Activated T-cell treated with anti-CD3 and anti-CD28 coated beads, Interleukin-2, amount 50 U/mL, for 1 hour (primary cell): ENCODE data around the gene RPAP3.
"Not testable (repeated sequence)": the region's sequence is repeated elsewhere in the genome, so short reads cannot be mapped to it uniquely, and the experiment has no call there.

ENCODE experiments used
- DNase-seq: peaks from one replicate; pipeline ENCODE4 v3.0.0-alpha.2; 2020

The RPAP3 gene

GRCh38 chr12:47652521-47653234 is 53.2 kb downstream of the RPAP3 start:
- no peak for DNase-seq

GRCh38 chr12:47651368-47652254 is 54.2 kb downstream of the RPAP3 start:
- peak; percentile 34 for DNase-seq

- DNase-seq: no peak
Measured at GRCh38 chr12:47650469-47650868, 55.4 kb downstream of the RPAP3 start.

- no peak for DNase-seq
Measured at GRCh38 chr12:47649381-47649780, 56.4 kb downstream of the RPAP3 start.

DNA sequence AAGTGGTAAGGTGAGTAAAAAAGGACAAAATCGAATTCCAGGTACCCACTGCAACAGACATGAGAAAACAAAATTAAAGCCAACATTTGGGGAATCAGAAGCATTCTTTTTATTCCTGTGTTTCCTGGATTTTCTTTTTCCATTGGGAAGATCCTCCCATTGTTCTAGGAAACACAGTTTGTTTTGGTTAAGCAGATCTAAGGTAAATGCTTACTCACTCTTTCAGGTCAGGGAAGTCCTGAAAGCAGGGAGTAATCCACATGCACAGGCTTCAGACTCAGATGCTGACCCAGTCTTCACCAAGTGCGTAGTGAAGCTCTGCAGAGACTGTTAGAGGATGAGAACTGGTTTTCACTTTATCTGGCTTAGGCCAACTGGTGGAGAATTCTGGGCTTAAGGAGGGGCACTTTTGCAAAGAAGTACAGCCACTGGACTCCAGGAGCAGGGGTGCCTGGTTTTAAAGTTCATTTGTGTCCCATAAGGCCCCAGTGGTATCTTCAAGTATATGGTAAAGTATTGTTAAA is 57.7 kb downstream of the RPAP3 start:
- no peak for DNase-seq

DNA sequence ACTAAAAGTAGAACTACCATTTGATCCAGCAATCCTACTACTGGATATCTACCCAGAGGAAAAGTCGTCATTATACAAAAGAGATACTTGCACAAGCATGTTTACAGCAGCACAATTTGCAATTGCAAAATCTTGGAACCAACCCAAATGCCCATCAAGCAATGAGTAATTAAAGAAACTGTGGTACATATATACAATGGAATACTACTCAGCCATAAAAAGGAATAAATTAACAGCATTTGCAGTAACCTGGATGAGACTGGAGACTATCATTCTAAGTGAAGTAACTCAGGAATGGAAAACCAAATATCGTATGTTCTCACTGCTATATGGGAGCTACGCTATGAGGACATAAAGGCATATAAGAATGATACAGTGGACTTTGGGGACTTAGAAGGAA is 63.5 kb downstream of the RPAP3 start:
- DNase-seq: not testable (repeated sequence)

DNA sequence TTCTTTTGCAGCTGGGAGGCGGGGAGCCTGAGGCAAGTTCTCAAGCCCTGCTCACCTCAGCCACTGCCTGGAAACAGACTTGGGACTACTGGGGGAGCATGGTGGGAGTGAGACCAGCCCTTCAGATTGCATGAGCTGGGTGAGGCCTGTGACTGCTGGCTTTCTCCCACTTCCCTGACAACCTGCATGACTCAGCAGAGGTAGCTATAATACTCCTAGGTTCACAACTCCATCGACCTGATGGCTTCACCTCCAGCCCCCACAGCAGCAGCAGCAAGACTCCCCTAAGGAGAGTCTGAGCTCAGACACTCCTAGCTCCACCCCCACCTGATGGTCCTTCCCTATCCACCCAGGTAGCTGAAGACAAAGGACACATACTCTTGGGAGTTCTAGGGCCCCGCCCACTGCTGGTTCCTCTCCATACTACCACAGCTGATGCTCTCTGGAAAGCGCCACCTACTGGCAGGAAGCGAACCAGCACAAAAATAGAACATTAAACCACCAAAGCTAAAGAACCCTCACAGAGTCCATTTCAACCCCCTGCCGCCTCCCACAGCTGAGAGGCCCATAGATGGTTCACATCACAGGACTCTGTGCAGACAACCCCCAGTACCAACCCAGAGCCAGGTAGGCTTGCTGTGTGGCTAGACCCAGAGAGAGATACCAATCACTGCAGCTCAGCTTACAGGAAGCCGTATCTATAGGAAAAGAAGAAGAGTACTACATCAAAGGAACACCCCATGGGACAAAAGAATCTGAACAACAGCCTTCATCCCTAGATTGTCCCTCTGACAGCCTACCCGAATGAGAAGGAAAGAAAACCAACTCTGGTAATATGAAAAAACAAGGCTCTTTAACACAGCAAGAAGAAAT is 68.7 kb downstream of the RPAP3 start:
- DNase-seq: peak; percentile 21

DNA sequence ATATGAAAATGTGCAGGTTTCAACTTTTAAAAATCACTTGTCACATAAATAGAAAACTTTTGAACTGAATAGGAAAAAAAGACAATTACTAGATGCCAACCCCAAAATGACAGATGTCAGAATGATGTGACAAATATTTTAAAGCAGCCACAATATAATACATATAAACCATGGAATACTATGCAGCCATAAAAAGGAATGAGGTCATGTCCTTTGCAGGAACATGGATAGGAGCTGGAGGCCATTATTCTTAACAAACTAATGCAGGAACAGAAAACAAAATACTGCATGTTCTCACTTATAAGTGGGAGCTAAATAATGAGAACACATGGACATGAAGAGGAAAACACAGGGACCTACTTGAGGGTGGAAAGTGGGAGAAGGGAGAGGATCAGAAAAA is 70.1 kb downstream of the RPAP3 start:
- DNase-seq: not testable (repeated sequence)

DNA sequence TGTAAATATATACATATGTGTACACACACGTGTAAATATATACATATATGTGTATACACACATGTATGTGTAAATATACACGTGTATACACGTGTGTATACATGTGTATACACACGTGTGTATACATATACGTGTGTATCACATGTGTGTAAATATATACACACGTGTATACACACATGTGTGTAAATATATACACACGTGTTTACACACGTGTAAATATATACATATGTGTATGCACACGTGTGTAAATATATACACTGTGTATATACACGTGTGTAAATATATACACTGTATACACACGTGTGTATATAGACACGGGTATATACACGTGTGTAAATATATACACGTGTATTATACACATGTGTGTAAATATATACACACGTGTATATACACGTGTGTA is 71.7 kb downstream of the RPAP3 start:
- DNase-seq: no peak

- DNase-seq: no peak
Measured at GRCh38 chr12:47621960-47622359, 83.9 kb downstream of the RPAP3 start.

DNA sequence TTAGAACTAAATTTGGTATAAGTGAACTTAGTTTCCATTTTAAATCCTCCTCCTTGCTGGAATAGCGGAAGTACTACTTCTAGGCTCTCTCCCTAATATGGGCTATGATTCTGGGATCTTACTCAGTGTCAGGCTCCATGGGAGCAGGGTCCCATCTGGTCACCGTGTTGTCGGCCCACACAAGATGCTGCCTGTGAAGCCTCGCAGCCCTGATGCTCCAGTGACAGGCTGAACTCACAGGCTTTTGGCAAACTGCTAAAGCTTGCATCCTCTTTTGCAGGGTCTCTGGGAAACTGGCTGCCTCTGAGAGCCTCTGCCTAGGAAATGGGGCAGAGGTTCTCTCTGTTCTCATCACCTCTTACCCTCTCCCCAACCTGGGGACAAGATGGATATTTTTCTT is 88.4 kb downstream of the RPAP3 start:
- no peak for DNase-seq

DNA sequence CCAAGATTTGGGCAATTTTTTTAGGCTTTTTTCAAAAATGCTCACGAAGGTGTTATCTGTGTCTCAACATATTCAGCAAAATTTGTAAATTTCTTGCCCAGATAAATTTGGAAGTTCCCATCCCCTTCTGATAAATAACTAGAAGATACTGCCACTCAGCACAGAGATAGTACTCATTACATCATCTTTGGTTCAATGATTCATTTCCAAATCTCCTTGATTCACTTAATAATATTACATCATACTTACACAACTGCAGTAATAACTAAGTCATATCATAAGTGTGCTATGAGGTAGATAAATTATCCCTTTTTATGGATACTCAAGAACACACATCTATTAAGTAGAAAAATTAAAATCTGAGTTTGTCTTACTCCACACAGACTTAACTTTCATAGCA is 89.4 kb downstream of the RPAP3 start:
- DNase-seq: no peak

GRCh38 chr12:47615711-47616110 is 90.1 kb downstream of the RPAP3 start:
- DNase-seq: no peak

DNA sequence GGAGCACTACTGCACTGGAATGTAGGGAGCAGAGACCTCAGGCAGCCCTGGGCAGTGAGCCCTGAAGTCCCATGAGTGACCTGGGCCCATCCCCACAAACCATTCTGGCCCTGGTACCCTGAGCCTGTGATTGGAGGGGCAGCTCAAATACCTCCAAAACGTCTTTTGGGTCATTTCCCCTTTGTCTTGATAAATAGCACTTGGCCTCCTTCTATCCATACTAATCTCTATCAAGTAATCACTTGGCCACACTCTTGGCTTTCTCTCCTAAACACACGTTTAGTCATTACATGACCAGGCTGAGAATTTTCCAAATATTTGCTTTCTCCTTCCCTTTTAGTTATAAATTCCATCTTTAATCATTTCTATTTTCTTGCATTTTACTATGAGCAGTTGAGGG is 91.3 kb downstream of the RPAP3 start:
- DNase-seq: no peak

GRCh38 chr12:47612953-47613352 is 92.9 kb downstream of the RPAP3 start:
- DNase-seq: no peak

- no peak for DNase-seq
Measured at GRCh38 chr12:47611906-47612305, 93.9 kb downstream of the RPAP3 start.
